ENCODE results near the gene DHRSX.
A peak's percentile ranks its signal among the peaks of the same experiment; 100 is the strongest.
"Not testable (repeated sequence)": the region's sequence is repeated elsewhere in the genome, so short reads cannot be mapped to it uniquely, and the experiment has no call there.

Gene DHRSX

GRCh38 chrX:2500803-2501558 is at the start of gene DHRSX, which contains the start of gene ZBED1:
DHRSX (minus strand) TSS chrX:2500976; CDS start chrX:2500925, 51 bp downstream.
ZBED1 (minus strand) TSS chrX:2500976; CDS start chrX:2490719, 10,257 bp downstream.
- DNase-seq, result peak; percentile 34 to 53

GRCh38 chrX:2549876-2550275 is 49.1 kb upstream of the DHRSX start:
- no peak for DNase-seq

GRCh38 chrX:2548711-2549423 is 48.1 kb upstream of the DHRSX start:
- no peak for DNase-seq

GRCh38 chrX:2547736-2548135 is 47.0 kb upstream of the DHRSX start:
- DNase-seq, result no peak

GRCh38 chrX:2546496-2546895 is 45.7 kb upstream of the DHRSX start:
- DNase-seq, result no peak

- no peak for DNase-seq
Observed at GRCh38 chrX:2545144-2545543, 44.4 kb upstream of the DHRSX start.

- no peak for DNase-seq
Observed at GRCh38 chrX:2542826-2543521, 42.2 kb upstream of the DHRSX start.

GRCh38 chrX:2541603-2542002 is 40.8 kb upstream of the DHRSX start:
- no peak for DNase-seq

GRCh38 chrX:2540426-2540947 is 39.7 kb upstream of the DHRSX start:
- no peak for DNase-seq

GRCh38 chrX:2539586-2539985 is 38.8 kb upstream of the DHRSX start:
- DNase-seq, result no peak

GRCh38 chrX:2538031-2538757 is 37.4 kb upstream of the DHRSX start:
- no peak for DNase-seq

GRCh38 chrX:2536974-2537373 is 36.2 kb upstream of the DHRSX start:
- no peak for DNase-seq

GRCh38 chrX:2536141-2536540 is 35.4 kb upstream of the DHRSX start:
- no peak for DNase-seq

GRCh38 chrX:2534261-2535021 is 33.7 kb upstream of the DHRSX start:
- not testable (repeated sequence) for DNase-seq

GRCh38 chrX:2533424-2533823 is 32.6 kb upstream of the DHRSX start:
- no peak for DNase-seq

- no peak for DNase-seq
Observed at GRCh38 chrX:2526390-2526789, 25.6 kb upstream of the DHRSX start.

GRCh38 chrX:2523911-2524310 is 23.1 kb upstream of the DHRSX start:
- DNase-seq, result no peak

- no peak for DNase-seq
Observed at GRCh38 chrX:2521927-2522386, 21.2 kb upstream of the DHRSX start.

GRCh38 chrX:2521092-2521926 is 20.5 kb upstream of the DHRSX start:
- no peak for DNase-seq

GRCh38 chrX:2520539-2520938 is 19.8 kb upstream of the DHRSX start:
- DNase-seq, result no peak

GRCh38 chrX:2519638-2520037 is 18.9 kb upstream of the DHRSX start:
- not testable (repeated sequence) for DNase-seq

All from stimulated activated CD4-positive, alpha-beta T cell treated with anti-CD3 and anti-CD28 coated beads, Interleukin-2, amount 100 ng/mL, for 48 hours (primary cell).